RKO (cell line): ENCODE data around the gene STOX1.
A peak's percentile ranks its signal among the peaks of the same experiment; 100 is the strongest.
"Not testable (repeated sequence)": the region's sequence is repeated elsewhere in the genome, so short reads cannot be mapped to it uniquely, and the experiment has no call there.

Source experiments
- DNase-seq: peaks from one replicate; pipeline ENCODE4 v3.0.0-alpha.2; 2016; ENCODE audit warnings: low spot score

Gene STOX1, protein sequence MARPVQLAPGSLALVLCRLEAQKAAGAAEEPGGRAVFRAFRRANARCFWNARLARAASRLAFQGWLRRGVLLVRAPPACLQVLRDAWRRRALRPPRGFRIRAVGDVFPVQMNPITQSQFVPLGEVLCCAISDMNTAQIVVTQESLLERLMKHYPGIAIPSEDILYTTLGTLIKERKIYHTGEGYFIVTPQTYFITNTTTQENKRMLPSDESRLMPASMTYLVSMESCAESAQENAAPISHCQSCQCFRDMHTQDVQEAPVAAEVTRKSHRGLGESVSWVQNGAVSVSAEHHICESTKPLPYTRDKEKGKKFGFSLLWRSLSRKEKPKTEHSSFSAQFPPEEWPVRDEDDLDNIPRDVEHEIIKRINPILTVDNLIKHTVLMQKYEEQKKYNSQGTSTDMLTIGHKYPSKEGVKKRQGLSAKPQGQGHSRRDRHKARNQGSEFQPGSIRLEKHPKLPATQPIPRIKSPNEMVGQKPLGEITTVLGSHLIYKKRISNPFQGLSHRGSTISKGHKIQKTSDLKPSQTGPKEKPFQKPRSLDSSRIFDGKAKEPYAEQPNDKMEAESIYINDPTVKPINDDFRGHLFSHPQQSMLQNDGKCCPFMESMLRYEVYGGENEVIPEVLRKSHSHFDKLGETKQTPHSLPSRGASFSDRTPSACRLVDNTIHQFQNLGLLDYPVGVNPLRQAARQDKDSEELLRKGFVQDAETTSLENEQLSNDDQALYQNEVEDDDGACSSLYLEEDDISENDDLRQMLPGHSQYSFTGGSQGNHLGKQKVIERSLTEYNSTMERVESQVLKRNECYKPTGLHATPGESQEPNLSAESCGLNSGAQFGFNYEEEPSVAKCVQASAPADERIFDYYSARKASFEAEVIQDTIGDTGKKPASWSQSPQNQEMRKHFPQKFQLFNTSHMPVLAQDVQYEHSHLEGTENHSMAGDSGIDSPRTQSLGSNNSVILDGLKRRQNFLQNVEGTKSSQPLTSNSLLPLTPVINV

DNA sequence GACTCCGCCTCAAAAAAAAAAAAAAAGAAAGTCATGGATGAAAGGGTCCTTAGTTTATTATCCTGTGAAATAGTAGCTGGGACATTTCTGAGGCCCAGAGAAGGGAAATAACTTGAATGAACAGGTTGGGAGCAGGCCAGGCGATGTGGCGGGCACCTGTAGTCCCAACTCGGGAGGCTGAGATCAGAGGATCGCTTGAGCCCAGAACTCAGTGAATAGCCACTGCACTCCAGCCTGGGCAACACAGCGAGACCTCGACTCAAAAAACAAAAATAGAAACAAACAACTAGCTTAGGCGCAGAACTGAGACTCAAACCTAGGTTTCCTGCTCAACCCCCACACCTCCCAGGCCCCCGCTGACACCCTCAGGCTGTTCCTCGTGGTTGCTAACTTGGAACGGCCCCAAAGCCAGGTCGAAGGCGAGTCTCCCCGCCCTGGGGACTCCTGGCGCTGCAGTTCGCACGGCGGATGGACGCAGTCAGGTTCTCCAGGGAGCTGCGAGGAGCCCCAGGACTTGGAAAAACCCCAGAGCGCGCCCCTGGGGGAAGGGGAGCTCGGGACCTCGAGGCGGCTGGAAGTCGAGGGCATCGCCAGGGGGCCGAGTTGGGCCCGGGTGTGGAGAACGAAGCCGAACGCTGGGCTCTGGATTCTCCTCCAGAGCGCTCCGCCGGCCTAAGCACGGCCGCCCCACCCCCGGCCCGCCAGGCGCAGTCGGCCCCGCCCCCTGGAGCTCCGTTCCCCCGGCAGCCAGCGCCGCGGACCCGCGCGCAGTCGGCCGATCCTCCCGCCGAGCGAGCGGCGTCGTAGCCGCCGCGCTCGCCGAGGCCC lies at the start of gene STOX1:
TSS of gene STOX1 (plus strand) at position 768 of the 828 bp plus-strand sequence. CDS start 93 bp downstream, outside the sequence.
- DNase-seq, result peak; percentile 74

DNA sequence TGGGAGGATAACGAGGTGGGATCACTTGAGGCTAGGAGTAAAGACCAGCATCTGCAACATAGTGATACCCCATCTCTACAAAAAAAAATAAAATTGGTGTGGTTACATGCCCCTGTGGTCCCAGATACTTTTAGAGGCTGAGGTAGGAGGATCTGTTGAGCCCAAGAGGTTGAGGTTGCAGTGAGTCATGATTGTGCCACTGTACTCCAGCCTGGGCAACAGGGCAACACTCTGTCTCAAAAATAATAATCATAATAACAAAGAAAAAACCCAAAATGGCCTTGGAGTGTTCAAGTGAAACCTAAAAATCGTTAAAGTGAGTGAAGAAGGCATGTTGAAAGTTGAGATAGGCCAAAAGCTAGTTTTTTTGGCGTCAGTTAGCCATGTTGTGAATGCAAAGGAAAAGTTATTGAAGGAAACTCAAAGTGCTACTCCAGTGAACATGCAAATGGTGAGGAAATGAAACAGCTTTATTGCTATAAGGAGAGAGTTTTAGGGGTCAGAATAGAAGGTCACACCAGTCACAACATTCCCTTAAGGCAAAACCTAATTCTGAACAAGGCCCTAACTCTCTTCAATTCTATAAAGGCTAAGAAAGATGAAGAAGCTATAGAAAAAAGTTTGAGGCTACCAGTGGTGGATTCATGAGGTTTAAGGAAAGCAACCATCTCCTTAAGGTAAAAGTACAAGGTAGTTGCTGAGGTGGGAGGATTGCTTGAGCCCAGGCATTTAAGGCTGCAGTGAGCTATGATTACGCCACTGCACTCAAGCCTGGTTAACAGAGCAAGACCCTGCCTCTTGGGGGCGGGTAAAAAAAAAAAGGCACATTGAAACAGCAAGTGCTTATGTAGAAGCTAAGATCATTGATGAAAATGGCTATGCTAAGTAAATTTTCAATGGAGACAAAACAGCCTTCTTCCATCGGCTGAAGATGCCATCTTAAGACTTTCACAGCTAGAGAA lies 45.4 kb upstream of the STOX1 start:
- DNase-seq, result no peak

DNA sequence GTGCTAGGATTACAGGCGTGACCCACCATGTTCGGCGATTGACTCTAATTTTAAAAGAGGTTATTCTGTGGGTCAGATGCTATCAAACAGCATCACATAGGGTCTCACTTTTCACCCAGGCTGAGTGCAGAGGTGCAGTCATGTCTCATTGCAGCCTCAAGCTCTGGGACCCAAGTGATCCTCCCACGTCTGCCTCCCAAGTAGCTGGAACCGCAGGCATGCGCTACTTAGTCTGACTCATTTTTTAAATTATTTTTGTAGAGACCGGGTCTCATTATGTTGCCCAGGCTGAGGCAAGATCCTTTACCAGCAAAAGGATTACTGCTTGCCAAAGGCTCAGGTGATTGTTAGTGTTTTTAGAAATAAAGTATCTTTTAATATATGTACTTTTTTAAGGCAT lies 42.9 kb upstream of the STOX1 start:
- DNase-seq, result no peak

DNA sequence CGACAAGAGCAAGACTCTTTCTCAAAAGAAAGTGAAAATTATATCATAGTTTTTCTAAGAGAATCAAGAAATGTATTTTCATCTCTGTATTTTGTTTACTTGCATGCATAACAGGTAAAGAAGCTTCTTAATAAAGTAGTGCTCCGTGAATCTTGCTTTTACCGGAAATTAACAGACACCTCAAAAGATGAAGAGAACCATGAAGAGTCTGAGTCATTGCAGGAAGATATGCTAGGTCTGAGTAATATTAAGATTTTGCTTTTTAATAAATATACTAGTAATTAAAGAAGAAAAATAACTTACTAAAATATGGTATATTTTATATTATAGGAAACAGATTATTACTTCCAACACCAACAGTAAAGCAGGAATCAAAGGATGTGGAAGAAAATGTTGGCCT lies 39.5 kb upstream of the STOX1 start:
- DNase-seq, result no peak

DNA sequence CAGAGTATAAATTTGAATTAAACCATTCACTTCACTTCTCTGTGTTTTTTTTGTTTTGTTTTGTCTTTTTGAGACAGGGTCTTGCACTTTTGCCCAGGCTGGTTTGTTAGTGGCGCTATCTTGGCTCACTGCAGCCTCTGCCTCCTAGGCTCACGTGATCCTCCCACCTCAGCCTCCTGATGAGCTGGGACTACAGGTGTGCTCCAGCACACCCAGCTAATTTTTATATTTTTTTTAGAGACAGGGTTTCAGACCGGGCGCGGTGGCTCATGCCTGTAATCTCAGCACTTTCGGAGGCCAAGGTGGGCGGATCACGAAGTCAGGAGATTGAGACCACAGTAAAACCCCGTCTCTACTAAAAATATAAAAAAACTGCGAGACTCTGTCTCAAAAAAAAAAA lies 36.9 kb upstream of the STOX1 start:
- no peak for DNase-seq

DNA sequence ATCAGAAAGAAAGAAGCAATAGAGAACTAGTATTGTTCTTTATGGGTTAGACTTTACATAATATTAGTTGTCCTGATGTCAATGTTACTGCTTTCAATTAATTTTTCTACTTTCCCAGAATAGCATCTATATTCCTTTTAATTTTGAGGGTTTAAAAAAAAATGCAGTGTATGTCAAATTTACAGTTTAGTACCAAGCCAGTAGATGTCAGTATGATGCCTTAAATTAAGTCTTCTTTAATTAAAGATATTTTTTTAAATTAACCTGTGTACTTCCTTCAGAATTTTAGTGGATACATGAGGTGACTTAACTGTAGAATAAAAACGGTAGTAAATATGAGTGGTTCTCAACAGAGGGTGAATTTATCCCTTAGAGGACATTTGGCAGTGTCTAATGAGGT lies 35.2 kb upstream of the STOX1 start:
- peak; percentile 49 for DNase-seq

DNA sequence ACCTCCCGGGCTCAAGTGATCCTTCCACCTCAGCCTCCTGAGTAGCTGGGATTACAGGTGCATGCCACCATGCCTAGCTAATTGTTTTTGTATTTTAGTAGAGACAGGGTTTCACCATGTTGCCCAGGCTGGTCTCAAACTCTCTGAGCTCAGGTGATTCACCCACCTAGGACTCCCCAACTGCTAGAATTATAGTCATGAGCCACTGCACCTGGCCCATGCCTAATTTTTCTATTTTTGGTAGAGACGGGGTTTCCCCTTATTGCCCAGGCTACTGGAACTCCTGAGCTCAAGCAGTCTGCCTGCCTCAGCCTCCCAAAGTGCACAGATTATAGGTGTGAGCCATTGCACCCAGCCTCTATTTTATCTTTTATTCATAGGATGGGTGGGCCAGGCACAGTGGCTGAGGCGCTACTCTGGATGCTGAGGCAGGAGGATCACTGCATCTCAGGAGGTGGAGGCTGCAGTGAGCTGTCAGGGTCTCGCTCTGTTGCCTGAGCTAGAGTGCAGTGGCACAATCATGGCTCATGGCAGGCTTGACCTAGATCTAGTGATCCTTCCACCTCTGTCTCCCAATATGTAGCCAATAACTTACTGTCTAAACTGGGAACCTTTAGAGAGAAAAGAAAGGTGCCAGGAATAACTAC lies 31.3 kb upstream of the STOX1 start:
- DNase-seq, result no peak

DNA sequence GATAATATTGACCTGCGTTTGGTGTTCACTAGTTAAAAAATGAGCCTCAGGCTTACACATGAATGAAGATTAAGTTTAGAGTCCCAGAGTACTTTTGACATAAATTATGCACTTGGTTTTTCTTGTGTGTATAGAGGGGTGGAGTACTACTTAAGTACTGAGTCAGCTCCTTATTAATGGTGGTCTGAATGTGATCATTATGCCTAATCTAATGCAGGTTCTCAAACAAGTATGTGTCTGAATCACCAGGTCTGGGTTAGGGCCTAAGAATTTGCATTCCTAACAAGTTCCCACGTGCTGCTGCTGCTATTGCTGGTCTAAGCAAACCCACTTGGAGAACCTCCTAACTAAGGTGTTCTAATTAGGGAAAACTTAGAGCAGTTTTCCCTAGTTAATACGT lies 30.7 kb upstream of the STOX1 start:
- no peak for DNase-seq

DNA sequence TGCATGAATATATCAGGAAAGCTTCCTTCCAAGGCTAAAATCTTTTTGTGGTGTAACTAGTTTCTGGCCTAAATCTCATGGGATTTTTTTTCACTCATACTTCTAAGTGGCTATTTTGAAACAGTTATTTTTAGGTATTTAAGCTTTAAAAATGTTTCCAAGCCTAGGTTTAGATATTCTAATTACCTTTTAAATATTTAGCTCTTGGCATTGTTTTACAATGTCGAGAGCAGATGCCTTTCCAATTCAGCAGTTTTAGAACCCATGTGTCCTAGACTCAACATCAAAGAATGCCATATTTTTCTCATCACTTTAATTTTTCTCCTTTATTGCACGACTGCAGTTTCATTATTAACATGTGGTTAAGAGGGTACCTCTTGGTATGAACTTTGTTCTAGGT lies 27.1 kb upstream of the STOX1 start:
- DNase-seq, result no peak

DNA sequence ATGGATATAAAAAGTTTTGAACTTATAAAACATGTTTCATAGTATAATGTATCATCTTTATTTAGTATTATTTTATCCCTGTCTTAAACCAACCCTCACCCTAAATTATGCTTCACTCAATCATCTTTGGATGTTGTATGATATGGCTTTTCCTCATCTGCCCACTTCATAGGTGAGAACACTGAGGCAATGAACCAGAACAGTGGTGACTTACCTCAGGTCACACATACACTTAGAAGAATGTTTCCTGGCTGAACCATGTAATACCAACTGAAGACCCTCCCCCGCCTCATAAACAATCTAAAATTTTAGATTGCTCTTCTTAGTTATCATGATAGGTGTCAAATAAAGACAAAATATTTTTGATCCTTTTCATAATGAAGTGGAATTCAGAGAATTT lies 22.6 kb upstream of the STOX1 start:
- DNase-seq, result no peak

DNA sequence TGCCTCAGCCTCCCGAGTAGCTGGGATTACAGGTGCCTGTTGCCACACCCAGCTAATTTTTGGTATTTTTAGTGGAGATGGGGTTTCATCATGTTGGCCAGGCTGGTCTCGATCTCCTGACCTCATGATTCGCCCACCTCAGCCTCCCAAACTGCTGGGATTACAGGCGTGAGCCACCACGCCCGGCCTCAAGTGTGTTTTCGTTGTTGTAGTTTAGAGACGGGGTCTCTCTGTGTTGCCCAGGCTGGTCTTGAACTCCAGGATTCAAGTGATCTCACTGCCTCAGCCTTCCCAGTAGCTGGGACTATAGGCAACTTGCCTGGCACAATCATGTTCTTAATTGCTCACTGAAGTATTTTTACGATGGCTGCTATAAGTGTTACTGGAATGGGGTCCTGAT lies 16.5 kb upstream of the STOX1 start:
- DNase-seq, result not testable (repeated sequence)

DNA sequence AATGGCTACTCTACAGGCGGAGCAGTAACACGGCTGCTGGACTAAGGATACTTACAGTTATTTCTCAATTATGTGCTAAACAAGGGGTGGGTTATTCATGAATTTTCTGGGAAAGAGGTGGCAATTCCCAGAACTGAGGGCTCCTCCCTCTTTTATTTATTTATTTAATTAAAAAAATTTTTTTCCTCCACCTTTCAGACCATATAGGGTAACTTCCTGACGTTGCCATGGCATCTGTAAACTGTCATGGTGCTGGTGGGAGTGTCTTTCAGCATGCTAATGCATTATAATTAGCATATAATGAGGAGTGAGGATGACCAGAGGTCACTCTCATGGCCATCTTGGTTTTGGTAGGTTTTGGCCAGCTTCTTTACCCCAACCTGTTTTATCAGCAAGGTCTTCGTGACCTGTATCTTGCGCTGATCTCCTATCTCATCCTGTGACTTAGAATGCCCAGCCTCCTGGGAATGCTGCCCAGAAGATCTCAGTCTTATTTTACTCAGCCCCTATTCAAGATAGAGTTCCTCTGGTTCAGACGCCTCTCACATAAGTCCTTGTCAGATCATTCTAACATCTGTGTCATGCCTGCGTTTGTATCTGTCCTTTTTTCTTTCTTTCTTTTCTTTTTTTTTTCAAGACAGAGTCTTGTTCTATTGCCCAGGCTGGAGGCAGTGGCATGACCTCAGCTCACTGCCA lies 15.9 kb upstream of the STOX1 start:
- DNase-seq, result no peak

DNA sequence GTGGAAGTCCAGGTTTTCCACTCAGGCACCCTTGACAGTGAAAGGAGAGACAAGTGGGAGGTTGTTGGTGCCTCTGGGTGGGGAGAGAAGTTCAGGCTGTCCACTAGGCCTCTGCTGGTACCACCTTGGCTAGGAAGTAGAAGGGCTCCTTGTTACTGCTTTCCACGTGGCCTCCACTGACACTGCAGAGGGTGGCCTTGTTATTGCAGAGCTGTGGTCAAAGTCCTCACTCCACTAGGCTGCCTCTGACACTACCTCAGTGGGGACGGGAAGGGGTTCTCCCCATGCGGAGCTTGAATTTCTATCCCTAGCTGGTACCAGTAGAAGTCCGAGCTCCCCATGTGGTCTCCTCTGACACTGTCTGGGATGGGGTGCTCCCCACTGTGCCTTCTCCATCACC lies 14.9 kb upstream of the STOX1 start:
- DNase-seq, result no peak

DNA sequence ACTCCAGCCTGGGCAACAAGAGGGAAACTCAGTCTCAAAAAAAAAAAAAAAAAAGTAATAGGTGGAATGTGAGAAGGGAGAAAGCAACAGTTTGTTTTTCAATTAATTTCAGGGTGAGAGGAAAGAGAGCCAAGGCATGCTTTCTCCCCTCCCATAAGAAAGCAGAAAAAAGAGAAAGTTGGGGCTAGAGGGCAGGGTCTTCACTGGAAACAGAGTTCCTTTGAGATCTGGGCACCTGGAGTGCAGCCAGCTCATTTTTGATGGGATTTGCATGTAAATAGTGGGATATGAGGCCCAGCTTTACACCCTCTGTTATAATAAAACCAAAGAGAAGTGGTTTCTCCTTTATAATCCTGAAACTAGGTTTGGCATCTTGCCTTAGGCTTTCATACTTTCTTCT lies 13.8 kb upstream of the STOX1 start:
- DNase-seq, result no peak

DNA sequence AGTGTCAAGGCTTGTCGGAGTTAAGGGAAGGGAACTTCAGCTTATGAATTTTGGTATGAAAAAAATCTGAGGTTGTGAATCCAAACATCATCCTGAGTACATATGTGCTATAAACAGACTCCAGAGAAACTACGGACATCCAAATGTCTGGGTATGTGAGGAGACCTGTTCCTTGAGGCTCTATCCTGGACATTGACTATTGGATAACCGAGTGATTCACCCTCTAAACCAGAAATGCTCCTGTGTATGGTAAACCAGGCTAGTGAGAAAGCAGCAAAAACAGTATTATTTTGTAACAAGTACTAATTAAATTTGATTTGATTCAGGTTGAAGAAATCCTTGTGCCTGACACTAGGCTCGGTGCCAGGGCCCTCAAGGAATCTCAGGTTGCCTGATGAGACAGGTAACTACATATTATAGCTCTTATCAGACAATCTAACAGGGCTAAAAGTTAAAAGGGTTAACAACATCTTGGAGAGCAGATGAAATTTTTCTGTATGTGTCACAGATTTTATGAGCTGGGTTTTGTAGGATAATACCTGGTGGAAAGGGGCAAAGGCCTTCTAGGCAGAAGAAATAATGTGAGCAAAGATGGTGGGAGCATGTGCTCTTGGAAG lies 10.4 kb upstream of the STOX1 start:
- no peak for DNase-seq

DNA sequence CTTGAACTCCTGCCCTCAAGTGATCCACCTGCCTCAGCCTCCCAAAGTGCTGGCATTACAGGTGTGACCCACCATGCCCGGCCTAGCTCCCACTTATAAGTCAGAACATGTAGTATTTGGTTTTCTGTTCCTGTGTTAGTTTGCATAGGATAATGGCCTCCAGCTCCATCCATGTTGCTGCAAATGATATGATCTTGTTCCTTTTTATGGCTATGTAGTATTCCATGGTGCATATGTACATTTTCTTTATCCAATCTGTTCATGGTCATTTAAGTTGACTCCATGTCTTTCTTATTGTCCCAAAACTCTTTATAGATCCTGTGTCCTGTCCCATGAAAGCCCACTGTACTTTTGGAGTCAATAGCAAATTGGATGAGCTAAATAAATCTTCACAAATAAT lies 7.0 kb upstream of the STOX1 start:
- not testable (repeated sequence) for DNase-seq

DNA sequence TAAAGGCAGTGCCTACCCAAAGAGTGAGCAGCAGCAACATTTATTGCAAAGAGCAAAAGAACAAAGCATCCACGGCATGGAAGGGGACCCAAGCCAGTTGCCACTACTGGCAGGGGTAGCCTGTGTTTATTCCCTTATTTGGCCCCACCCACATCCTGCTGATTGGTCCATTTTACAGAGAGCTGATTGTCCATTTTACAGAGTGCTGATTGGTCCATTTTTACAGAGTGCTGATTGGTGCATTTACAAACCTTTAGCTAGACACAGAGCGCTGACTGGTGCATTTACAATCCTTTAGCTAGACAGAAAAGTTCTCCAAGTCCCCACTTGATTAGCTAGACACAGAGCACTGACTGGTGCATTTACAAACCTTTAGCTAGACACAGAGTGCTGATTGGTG lies 4.7 kb upstream of the STOX1 start:
- not testable (repeated sequence) for DNase-seq

DNA sequence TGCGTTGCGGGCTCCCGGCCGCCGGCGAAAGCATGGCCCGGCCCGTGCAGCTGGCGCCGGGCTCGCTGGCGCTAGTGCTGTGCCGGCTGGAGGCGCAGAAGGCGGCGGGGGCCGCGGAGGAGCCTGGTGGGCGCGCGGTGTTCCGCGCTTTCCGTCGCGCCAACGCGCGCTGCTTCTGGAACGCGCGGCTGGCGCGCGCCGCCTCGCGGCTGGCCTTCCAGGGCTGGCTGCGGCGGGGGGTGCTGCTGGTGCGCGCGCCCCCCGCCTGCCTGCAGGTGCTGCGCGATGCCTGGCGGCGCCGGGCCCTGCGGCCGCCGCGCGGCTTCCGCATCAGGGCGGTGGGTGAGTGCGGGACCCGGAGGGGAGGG lies 245 bp downstream of the STOX1 start:
- DNase-seq, result not testable (repeated sequence)

DNA sequence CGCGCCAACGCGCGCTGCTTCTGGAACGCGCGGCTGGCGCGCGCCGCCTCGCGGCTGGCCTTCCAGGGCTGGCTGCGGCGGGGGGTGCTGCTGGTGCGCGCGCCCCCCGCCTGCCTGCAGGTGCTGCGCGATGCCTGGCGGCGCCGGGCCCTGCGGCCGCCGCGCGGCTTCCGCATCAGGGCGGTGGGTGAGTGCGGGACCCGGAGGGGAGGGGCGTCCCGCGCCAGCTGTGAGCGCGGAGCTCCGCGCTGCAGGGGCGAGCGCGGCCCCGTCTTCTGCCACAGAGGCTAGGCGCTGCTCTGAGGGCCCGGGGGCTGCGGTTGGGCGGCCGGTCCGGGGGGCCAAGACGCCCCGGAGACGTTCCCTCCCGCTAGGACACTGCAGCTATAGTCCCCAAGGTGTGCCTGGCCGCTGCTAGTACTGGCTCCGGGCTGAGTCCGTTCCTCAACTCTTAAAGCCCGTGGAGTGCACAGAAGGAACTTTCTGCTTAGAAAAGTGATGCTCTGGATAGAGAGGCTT lies 811 bp downstream of the STOX1 start:
- not testable (repeated sequence) for DNase-seq
